Stimulated activated CD4-positive, alpha-beta T cell treated with anti-CD3 and anti-CD28 coated beads, Interleukin-1b, Interleukin-23, amount 100 ng/mL, for 1 hour (primary cell): ENCODE data around the gene MID1IP1.

Source experiments
- DNase-seq, 2 donors: peaks; one replicate each; pipeline ENCODE4 v3.0.0-alpha.2; 2020; ENCODE audit warnings: low read depth in 2 of 2

MID1IP1 gene, protein sequence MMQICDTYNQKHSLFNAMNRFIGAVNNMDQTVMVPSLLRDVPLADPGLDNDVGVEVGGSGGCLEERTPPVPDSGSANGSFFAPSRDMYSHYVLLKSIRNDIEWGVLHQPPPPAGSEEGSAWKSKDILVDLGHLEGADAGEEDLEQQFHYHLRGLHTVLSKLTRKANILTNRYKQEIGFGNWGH

DNA sequence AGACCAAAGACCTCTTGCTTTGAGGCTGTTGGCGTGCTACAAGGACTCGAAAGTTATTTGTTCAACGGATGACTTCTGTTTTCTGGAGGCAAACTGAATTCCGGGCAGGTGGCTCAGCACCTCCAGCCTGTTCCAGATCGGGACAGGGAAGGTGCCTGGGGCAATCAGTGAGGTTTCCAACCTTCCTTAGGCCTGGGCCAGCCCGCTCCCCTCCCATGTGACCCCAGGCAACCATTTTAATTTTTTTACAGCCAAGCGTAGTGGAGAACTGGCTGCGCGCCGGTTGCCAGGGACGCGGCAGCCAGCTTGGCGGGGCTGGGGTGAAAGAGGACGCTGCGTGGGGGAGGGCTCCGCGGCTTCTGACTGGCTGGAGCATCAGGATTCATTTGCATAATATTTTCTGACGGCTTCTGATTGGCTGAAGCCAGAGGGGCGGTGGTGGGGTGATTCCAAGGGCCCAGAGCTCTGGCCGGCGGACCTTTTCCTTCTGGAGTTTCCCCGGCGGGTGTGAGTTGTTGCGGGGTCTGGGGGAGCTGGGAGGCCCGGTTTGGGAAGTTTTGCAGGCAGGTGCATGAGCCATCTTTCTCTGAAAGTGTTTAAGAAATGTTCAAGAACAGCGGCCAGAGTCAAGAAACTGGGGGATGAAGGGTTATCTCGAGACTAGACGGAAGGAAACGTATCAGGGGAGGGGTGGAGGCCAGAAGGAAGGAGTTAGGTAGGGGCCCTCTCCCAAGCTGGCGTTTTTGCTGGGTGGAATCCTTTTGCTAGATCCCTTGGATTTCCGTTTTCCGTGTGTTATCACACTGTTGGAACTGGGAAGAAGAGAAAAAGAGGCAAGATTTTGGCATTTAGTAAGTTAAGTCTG is at the start of gene MID1IP1:
Gene MID1IP1 (plus strand): TSS at position 479 of the 865 bp plus-strand sequence. CDS start 3,488 bp downstream, outside the sequence.
- peak in 1 of 2 donors; percentile 36 for DNase-seq

DNA sequence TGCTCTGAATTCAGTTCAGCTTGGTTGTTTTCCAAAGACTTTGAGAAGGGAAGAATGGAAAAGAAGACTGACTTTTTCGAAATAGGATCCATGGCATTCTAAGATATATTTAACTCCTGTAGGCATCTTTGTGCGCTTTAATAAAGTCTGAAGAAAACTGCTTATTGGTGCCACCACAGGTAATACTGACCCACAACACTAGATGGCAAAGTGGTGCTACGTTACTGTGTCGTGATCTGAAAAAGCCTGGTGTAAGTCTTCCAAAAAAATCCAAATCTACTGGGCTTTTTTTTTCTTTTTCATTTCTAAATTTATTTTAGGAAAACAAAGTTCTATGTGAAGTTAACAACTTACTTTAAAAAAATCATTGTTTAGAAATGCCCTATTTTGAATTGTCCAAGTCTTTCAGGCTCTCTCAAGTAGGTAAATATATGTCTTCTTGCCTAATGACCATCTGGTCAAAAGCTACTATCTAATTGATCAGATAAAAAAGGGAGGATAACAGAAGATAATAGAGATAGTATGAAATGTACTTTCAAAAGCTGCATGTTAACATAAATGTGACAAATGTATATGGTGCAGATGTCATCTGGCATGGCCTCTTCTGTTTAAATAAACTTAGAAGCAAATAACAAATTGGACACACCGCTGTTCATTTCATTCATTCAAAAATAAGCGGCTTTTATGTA is 47.0 kb upstream of the MID1IP1 start:
- DNase-seq: no peak

DNA sequence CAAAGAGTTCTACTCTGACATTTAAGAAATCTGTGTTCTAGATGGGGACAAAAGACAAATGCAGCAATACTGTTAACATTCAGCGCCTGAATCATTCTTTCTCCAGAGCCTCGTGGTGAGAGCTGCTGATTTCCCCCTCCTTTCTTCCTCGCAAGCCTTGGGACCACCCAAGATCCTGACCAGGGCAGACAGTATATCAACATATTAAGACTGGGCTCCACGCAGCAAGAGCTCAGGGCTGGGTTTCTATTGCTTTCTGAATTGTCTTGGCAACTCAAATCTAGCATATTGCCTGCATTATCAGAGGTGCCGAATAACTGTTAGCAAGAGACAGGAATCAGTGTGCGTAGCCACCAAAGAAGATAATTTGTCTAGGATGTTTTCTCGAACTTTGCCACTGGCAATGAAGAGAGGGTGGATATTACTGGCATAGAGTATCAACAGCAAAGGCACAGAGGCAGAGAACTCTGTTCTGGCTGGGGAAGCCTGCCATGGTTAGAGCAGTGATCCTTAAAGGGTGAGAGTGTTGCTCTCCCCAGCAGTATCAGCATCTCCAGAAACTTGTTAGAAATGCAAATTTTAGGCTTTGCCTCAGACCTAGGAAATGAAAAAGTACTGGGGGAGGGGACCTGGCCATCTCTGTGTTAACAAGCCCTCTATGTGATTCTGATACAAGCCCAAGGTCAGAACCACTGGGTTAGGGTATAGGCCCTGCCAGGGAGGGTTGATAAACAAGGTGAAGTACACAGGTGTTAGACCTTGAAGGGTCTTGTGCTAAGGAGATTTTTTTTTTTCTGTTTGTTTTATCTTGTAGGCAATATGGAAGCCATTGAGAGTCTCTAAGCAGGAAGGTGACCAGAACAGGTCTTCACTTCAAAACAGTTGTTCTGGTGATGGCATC is 46.2 kb upstream of the MID1IP1 start:
- DNase-seq: no peak

DNA sequence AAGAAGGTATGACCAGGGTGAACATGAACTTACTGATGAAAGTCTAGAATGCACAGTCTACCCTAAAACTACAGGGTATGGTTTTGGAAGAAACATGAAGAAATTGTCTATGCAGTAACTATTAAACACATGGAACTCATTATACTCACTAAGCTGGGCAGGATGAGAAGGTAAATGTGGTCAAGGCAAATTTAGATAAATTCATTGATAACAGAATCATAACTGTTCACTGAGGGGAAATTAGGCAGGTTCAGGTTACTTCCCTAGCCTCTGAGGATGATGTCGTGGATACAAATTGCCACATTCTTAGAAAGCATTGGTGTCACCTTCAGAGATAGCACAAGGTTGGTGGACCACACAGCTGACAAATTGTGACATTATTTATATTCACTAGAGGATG is 40.4 kb upstream of the MID1IP1 start:
- no peak for DNase-seq

DNA sequence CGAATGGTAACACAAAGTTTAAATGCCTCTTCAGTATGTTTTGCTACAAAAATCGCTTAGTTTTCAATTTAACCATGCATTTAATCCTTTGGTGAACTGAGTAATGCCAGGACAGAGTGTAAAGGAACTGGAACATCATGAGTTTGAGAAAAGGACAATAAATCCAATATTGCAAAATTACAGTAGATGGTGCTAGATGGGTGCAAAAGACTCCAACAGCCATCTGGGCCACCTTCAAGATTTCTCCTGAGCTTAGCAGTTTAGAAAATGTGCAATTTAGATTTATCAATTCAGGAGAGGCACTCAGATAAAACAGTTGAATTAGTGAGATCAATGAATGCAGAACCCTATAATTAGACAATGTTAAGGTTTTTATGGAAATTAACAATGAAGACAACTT is 33.2 kb upstream of the MID1IP1 start:
- DNase-seq: no peak

DNA sequence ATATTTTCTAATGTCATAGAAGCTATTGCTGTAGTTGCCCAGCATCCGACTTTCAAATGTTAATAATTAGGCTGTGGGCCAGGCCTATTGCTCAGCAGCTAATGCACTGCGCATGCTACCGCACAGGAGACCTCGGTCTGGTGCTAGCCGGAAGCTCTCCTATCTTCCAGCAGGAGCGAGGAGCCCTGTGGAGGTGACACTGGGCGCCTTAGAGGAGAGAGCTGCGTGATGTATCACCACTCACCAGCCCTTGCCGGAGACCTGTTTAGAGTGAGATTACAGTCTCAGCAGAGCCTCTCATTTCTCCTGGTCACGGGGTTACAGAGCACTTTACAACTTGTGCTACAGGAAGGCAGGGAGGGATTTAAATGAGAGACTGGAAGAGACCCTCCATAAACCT is 31.1 kb upstream of the MID1IP1 start:
- DNase-seq: no peak

DNA sequence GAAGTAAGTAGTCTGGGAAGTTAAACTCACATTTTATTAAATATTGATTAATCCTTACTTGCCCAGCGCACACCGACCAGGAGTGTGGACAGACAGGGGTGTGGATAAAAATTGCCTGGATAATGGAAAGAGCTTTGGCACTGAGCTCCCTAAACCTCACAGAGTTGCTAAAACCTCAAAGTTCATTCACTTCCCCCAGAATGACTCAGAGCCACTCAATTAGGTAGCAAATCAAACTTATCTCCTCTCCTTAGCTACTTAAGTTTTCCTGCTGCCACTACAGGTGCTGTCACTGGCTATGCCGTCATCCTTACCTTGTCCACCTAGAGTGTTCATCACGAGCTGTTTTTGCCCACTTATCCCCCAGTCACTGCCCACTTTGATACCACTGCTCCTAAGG is 27.0 kb upstream of the MID1IP1 start:
- DNase-seq: no peak

DNA sequence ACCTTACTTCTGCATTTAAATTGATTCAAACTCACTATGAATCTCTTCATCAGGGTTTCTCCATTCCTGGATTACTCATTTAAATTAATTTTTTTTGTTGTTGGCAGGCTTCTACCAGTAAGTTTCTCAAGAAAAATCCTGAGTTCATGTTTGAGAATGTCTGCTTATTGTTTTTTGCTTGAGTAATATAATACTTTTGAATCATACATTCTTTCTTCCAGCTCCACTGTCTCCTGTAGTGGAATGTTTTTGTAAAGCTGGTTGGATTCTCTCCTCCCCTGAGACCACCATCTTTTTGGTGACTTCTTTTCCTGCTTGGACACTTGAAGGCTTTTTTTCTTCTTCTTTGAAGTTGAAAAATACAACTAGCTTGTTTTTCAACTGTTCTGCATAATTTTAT is 4.3 kb upstream of the MID1IP1 start:
- no peak for DNase-seq

DNA sequence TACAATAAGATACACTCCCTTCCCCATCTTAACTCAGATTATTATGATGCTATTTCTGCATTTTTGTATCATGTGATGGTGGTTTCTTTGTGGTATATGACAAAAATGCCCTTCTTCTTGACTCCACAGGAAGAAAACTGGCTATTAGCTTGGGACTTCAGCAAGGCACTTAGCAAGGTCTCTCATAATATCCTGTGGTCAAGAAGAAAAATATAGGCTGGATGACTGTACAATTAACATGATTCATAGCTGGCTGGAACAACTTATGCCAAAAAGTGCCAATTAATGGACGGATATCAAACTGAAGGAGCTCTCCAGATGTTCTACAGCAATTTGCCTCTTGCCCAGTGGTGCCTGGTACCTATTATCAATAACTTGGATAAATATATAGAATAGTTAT is 2.3 kb upstream of the MID1IP1 start:
- no peak for DNase-seq

DNA sequence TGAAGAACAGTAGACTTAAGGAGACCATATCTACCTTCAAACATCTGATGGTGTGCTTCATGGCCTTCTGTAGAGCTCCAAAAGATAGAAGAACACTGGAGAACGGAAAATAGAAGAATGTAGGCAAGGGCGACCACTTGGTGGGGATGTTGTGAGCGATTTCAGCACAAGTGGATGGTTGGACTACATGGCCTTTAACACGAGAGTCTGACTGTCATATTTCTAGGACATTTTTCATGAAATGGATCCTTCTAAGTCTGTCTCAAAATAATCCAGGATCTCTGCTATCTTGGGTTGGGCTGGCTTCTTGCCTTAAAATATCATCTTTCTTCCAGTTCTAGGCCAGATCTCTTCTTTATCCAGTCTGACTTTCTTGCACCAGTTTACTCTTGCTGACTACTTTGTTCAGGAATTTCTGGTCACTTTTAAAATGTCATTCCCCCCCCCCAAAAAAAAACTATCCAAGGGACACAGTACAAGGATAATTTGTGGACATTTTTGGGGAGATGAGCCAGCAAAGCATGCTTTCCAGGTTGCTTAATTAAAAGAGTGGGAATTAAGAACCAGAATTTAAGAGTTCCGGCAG is 1.2 kb upstream of the MID1IP1 start:
- no peak for DNase-seq

DNA sequence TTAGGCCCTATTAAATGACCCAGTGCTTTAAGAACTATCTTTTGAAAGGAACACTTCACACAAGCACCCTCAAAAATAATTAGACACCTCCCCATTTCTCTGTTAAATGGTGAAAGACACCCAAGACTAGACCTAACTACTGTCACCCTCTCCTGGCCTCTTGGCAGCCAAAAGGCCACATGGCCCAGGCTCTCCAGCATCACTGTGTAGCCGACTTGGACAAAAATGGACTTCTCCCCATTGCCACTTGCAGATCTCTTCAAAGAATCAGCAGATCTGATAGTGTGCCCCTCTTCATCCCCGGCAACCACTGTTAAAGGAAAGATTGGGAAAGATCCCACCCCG is 2.0 kb downstream of the MID1IP1 start:
- DNase-seq: no peak

DNA sequence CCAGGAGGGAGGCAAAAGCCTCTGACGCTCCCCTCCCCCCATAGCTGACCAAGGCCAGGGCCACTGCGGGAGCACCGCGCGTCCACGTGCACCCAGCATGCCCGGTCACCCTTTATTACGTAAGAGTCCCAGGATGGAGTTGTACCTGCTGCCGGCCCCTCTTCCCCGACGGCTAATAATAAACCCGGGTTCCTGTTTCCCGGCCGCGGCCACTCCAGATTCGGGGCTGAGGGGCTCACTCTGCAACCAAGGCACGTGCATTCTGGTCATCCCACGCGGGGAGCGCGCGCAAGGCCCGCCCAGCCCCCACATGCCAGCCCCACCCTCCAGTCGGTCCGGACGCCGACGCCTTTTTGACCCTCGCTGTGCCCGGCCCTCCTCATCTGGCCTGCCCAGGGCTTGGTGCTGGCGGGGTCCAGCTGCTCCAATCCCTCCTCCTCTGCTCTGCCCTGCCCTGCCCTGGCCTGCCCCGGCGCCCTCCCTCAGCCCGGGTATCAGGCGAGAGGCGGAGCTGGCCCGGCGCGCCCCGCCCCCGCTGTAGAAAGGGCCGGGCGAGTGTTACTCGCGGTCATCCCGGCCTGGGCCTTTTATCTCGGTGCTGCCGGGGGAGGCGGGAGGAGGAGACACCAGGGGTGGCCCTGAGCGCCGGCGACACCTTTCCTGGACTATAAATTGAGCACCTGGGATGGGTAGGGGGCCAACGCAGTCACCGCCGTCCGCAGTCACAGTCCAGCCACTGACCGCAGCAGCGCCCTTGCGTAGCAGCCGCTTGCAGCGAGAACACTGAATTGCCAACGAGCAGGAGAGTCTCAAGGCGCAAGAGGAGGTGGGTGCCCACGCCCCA is 2.6 kb downstream of the MID1IP1 start:
- DNase-seq: peak in 1 of 2 donors; percentile 32

DNA sequence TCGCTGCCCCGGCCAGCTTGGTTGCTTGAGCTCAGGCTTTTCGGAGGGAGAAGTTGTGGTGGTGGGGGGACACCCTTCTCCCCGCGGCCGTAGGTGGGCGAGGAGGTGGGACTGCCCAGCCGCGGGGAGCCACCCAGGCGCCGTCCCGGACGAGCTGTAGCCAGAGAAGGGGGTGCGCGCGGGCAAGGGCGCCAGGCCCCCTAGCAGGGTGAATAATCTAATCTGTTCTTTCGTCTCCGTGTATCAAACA is 3.1 kb downstream of the MID1IP1 start:
- DNase-seq: no peak

DNA sequence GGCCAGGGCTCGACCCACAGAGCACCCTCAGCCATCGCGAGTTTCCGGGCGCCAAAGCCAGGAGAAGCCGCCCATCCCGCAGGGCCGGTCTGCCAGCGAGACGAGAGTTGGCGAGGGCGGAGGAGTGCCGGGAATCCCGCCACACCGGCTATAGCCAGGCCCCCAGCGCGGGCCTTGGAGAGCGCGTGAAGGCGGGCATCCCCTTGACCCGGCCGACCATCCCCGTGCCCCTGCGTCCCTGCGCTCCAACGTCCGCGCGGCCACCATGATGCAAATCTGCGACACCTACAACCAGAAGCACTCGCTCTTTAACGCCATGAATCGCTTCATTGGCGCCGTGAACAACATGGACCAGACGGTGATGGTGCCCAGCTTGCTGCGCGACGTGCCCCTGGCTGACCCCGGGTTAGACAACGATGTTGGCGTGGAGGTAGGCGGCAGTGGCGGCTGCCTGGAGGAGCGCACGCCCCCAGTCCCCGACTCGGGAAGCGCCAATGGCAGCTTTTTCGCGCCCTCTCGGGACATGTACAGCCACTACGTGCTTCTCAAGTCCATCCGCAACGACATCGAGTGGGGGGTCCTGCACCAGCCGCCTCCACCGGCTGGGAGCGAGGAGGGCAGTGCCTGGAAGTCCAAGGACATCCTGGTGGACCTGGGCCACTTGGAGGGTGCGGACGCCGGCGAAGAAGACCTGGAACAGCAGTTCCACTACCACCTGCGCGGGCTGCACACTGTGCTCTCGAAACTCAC is 3.6 kb downstream of the MID1IP1 start:
- DNase-seq: no peak

DNA sequence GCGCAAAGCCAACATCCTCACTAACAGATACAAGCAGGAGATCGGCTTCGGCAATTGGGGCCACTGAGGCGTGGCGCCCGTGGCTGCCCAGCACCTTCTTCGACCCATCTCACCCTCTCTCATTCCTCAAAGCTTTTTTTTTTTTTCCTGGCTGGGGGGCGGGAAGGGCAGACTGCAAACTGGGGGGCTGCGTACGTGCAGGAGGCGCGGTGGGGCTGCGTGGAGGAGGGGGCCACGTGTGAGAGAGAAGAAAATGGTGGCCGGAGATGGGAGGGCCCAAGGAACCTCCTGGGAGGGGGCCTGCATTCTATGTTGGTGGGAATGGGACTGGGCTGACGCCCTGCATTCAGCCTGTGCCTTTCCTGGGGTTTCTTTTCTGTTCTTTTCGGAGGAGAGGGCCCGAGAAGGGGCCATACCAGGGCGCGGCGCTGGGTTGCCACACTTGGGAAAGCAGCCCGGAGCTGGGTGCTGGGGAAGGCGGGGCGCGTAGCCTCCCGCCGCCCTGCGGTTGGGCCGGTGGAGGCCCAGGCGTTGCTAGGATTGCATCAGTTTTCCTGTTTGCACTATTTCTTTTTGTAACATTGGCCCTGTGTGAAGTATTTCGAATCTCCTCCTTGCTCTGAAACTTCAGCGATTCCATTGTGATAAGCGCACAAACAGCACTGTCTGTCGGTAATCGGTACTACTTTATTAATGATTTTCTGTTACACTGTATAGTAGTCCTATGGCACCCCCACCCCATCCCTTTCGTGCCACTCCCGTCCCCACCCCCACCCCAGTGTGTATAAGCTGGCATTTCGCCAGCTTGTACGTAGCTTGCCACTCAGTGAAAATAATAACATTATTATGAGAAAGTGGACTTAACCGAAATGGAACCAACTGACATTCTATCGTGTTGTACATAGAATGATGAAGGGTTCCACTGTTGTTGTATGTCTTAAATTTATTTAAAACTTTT is 4.5 kb downstream of the MID1IP1 start:
- DNase-seq: no peak

DNA sequence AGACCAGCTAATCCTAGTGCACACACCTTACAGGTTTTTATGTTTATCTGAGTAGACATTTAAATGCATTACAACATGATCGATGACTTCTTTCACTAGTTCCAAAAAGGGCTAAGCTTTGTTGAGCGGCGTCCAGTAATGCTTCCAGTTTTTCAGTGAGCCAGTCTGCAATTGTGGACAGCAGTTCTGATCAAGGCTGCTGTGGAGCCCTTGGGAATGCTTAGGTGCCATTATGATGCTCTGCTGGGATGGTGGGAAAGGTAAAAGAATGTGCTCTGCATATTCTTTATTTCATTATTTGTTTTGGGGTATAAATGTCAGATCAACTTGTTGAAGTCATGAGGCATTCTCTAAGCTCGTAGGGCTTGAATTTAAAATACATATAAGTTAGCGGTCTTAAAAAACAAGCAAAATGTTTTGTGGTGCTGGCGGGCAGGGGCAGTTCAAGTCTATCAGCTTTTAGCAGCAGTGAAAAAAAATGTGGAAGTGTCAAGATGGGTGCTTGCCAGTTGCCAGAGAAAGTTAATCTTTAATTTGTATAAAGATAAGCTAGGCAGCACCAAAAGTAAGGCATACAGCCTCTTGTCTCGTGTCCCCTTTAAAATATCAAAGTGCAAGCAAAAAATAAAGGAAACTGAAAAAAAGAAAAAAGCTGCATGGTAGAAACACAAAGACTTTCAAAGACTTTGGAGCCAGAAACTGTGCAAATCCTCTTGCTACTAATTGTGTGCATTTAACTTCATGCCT is 5.8 kb downstream of the MID1IP1 start:
- no peak for DNase-seq

DNA sequence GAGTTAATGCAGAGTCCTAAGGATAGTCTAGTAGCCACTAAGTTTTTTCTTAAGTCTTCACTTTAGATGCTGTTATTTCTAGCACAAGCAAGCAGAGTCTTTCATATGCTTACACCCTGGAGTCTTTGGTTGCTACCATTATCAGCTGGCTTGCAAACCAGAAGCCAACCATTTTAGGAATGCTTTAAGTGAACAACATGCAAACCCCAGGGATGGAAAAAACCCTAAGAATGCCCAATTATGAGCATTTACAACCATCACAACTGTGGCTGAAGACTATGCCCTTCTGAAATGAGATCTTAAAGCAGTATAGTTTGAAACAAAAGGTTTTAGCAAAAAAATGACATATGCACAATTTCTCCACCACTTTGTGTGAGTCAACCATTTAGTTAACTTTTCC is 6.6 kb downstream of the MID1IP1 start:
- no peak for DNase-seq

DNA sequence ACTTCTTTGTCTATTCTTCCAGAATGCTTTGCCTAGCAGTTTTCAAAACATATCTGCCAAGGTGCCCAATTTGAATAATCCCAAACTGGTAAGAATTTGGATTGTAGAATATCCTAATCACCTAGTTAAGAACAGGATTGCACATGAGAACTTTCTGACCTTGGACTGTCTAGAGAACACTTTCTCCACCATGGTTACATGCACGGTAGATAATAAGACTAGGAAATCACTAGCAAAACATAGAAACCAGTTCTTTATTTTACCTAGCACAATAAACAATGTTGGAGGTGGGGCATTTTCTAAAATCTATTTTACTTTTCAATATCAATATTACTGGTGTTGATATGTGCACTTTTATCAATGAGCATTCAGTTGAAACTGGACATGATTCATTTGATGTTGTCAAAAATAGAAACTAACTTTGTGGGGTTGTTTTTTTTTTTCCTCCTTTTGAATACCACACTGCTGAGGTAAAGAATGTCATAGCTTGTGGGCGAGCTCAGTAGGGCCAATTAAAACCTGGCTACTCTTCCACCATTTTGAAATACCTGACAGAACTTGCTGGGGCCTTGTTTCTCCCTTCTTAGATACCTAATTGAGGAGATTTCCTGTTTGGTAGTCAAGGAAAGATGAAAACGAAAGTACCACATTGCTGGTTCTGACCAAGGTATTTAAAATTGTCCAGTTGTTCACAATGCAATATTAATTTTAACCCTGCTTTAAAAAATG is 10.4 kb downstream of the MID1IP1 start:
- DNase-seq: no peak
